ENCODE measurements around the gene PSME1. TPM values are rescaled to one million over a fixed set of nuclear protein-coding genes. Genes with fewer than 3 reads are reported as not detected.
A peak's percentile ranks its signal among the peaks of the same experiment; 100 is the strongest.

The PSME1 gene
- total and polyA plus RNA-seq, 2 of the 13 experiments (the other 11 are each of a cell fraction or from before 2014, with no cell fraction given) = 159 to 608 TPM

DNA sequence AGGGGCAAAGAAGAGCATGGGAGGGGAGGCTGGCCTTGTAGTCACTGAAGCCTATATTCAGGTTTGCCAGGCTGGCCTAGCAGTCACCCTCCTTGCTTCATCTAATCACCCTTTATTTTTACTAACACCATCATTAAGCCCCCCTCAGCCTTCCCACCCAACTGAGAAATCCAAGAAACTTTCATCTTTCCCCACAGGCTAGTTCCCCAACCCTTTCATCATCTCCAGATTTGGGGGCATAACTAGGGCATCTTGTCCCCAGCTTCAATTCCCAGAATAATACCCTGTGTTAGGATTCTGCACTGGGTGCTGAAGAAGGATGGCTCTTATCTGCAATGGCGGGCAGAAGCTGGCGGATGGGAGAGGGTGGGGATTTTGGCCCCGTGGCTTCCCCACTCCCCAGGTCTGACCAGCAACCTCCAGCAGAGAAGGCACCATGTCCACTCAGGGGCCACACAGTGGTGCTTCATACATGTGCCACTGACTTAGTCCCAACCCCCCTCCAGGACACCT, 35.0 kb upstream of the PSME1 start (continued):
- TF ChIP-seq ZSCAN29 (CRISPR knock-in tag; conservative IDR thresholded peaks at IDR 0.05) (0 out of 2 replicates have a peak, but pooled peaks have one; percentile 9), TBX2 (CRISPR knock-in tag; IDR thresholded peaks at IDR 0.05; ENCODE audit: borderline replicate concordance) (0 out of 2 replicates have a peak, but pooled peaks have one; percentile 26), POLR2AphosphoS5 (IDR thresholded peaks at IDR 0.05; ENCODE audit: low read depth, low read length) (peak; percentile 21; the same call in 1 of the 2 replicates), NRL (CRISPR knock-in tag; IDR thresholded peaks at IDR 0.05; ENCODE audit: borderline replicate concordance) (no peak), ZNF605 (CRISPR knock-in tag; IDR thresholded peaks at IDR 0.05) (0 out of 2 replicates have a peak, but pooled peaks have one; percentile 16), SMAD1 (CRISPR knock-in tag; IDR thresholded peaks at IDR 0.05; ENCODE audit: borderline replicate concordance, low read depth) (no peak)
- TF ChIP-seq, protein P1, sequence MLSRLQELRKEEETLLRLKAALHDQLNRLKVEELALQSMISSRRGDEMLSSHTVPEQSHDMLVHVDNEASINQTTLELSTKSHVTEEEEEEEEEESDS (CRISPR knock-in tag; IDR thresholded peaks at IDR 0.05; ENCODE audit: borderline replicate concordance) = peak; percentile 8; the same call in 1 of the 2 replicates
- TF ChIP-seq, protein P2, sequence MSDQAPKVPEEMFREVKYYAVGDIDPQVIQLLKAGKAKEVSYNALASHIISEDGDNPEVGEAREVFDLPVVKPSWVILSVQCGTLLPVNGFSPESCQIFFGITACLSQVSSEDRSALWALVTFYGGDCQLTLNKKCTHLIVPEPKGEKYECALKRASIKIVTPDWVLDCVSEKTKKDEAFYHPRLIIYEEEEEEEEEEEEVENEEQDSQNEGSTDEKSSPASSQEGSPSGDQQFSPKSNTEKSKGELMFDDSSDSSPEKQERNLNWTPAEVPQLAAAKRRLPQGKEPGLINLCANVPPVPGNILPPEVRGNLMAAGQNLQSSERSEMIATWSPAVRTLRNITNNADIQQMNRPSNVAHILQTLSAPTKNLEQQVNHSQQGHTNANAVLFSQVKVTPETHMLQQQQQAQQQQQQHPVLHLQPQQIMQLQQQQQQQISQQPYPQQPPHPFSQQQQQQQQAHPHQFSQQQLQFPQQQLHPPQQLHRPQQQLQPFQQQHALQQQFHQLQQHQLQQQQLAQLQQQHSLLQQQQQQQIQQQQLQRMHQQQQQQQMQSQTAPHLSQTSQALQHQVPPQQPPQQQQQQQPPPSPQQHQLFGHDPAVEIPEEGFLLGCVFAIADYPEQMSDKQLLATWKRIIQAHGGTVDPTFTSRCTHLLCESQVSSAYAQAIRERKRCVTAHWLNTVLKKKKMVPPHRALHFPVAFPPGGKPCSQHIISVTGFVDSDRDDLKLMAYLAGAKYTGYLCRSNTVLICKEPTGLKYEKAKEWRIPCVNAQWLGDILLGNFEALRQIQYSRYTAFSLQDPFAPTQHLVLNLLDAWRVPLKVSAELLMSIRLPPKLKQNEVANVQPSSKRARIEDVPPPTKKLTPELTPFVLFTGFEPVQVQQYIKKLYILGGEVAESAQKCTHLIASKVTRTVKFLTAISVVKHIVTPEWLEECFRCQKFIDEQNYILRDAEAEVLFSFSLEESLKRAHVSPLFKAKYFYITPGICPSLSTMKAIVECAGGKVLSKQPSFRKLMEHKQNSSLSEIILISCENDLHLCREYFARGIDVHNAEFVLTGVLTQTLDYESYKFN (CRISPR knock-in tag; conservative IDR thresholded peaks at IDR 0.05) = 0 out of 2 replicates have a peak, but pooled peaks have one; percentile 22
- TF ChIP-seq, protein P3, sequence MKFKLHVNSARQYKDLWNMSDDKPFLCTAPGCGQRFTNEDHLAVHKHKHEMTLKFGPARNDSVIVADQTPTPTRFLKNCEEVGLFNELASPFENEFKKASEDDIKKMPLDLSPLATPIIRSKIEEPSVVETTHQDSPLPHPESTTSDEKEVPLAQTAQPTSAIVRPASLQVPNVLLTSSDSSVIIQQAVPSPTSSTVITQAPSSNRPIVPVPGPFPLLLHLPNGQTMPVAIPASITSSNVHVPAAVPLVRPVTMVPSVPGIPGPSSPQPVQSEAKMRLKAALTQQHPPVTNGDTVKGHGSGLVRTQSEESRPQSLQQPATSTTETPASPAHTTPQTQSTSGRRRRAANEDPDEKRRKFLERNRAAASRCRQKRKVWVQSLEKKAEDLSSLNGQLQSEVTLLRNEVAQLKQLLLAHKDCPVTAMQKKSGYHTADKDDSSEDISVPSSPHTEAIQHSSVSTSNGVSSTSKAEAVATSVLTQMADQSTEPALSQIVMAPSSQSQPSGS (CRISPR knock-in tag; IDR thresholded peaks at IDR 0.05) = peak; percentile 11; the same call in 1 of the 2 replicates

Data from HepG2 (cell line).